Naive thymus-derived CD4-positive, alpha-beta T cell (primary cell): ENCODE results near the gene TMEM14C. TPM values are rescaled to one million over a fixed set of nuclear protein-coding genes. Genes with fewer than 3 reads are reported as not detected.

Experiments used
- ATAC-seq: fragments of 150-1000 bp; cut with Tn5 transposase; 2 replicates; pipeline ENCODE4 v1.10.0; 2021; ENCODE audit warnings: mild to moderate bottlenecking, moderate library complexity
- CTCF ChIA-PET: fragments of 350-600 bp; sonication (Branson Sonifier 250); formaldehyde crosslinking; loops from one replicate; lab custom pipeline; 2021; ENCODE audit warnings: antibody characterized with exemption; lab: Charles Lee
- POLR2A ChIA-PET: fragments of 350-600 bp; sonication (Branson Sonifier 250); formaldehyde crosslinking; loops from one replicate; lab custom pipeline; 2021; ENCODE audit warnings: antibody characterized with exemption, inconsistent platforms; lab: Charles Lee
- DNase-seq, 9 donors: peaks; one replicate each; pipeline versions ENCODE4 v3.0.0 to v3.0.0-alpha.2; 2020 to 2022; ENCODE audit warnings: mixed read lengths in 1 of 9
- H3K27ac ChIP-seq: one replicate; pipeline ENCODE4 v1.7.0; 2013; ENCODE audit warnings: mild to moderate bottlenecking, low read depth, low read length, moderate library complexity
- H3K27me3 ChIP-seq, 2 donors: one replicate each; pipeline ENCODE4 v1.7.0; 2013; ENCODE audit warnings: low read length in 2 of 2, mild to moderate bottlenecking in 2 of 2, moderate library complexity in 2 of 2; ENCODE audit not compliant: control insufficient read depth in 2 of 2, insufficient read depth in 2 of 2
- H3K36me3 ChIP-seq, 3 experiments: 1 replicate in 2 of 3; 2 replicates in 1 of 3; pipeline ENCODE4 v1.7.0; 2013; ENCODE audit warnings: low read length in 3 of 3, mild to moderate bottlenecking in 3 of 3, moderate library complexity in 1 of 3; ENCODE audit not compliant: insufficient read depth in 3 of 3, control insufficient read depth in 2 of 3
- H3K4me1 ChIP-seq, 2 donors: one replicate each; pipeline ENCODE4 v1.7.0; 2013; ENCODE audit warnings: low read length in 2 of 2, mild to moderate bottlenecking in 2 of 2, moderate library complexity in 1 of 2; ENCODE audit not compliant: control insufficient read depth in 2 of 2, insufficient read depth in 2 of 2
- H3K4me3 ChIP-seq: 2 replicates; pipeline ENCODE4 v1.7.0; 2013; ENCODE audit warnings: mild to moderate bottlenecking, low read length
- H3K9me3 ChIP-seq, 3 experiments: 1 replicate in 2 of 3; 2 replicates in 1 of 3; pipeline ENCODE4 v1.7.0; 2013; ENCODE audit warnings: low read length in 3 of 3; ENCODE audit not compliant: control insufficient read depth in 2 of 3
- H3K27ac Mint-ChIP-seq, 9 donors: one replicate each; pipeline ENCODE4 v1.8.0; 2020 to 2022; ENCODE audit warnings: mixed read lengths in 9 of 9, mild to moderate bottlenecking in 8 of 9, moderate library complexity in 5 of 9, inconsistent platforms in 2 of 9
- H3K27me3 Mint-ChIP-seq, 5 donors: one replicate each; pipeline ENCODE4 v1.8.0; 2021 to 2022; ENCODE audit warnings: mixed read lengths in 5 of 5, mild to moderate bottlenecking in 1 of 5
- H3K36me3 Mint-ChIP-seq, 5 donors: one replicate each; pipeline ENCODE4 v1.8.0; 2020 to 2022; ENCODE audit warnings: mixed read lengths in 5 of 5, mild to moderate bottlenecking in 3 of 5, inconsistent platforms in 1 of 5
- H3K4me1 Mint-ChIP-seq, 7 donors: one replicate each; pipeline ENCODE4 v1.8.0; 2020 to 2022; ENCODE audit warnings: mixed read lengths in 7 of 7, mild to moderate bottlenecking in 3 of 7, inconsistent platforms in 1 of 7
- H3K4me3 Mint-ChIP-seq, 10 donors: one replicate each; pipeline ENCODE4 v1.8.0; 2020 to 2022; ENCODE audit warnings: mild to moderate bottlenecking in 10 of 10, mixed read lengths in 10 of 10, moderate library complexity in 6 of 10, inconsistent platforms in 2 of 10
- H3K9me3 Mint-ChIP-seq, 11 donors: one replicate each; pipeline ENCODE4 v1.8.0; 2020 to 2022; ENCODE audit warnings: mixed read lengths in 11 of 11, mild to moderate bottlenecking in 4 of 11, inconsistent platforms in 1 of 11, moderate library complexity in 1 of 11
- intact Hi-C, 2 donors: fragments of 100-400 bp; cut with micrococcal nuclease; formaldehyde crosslinking; loops; one replicate each; pipeline ENCODE4 v1.15.1; 2023
- polyA plus RNA-seq, 2 donors: library from polyadenylated mRNA; unstranded; fragments of 300-500 nt; fragmentation: Illumina TruSeq; gene quantifications; one replicate each; pipeline ENCODE4 v1.2.3, GENCODE V29; 2021
- total RNA-seq, 6 experiments: library from RNA in 5 of 6; stranded (reverse) in 5 of 6; gene quantifications; 1 replicate in 5 of 6; 2 replicates in 1 of 6; pipeline ENCODE4 v1.2.3 and lab custom pipeline; 2021 to 2026

The TMEM14C gene
- total and polyA plus RNA-seq, 7 experiments from 2014 or later: 20.2 to 172 (median 40.4) TPM

DNA sequence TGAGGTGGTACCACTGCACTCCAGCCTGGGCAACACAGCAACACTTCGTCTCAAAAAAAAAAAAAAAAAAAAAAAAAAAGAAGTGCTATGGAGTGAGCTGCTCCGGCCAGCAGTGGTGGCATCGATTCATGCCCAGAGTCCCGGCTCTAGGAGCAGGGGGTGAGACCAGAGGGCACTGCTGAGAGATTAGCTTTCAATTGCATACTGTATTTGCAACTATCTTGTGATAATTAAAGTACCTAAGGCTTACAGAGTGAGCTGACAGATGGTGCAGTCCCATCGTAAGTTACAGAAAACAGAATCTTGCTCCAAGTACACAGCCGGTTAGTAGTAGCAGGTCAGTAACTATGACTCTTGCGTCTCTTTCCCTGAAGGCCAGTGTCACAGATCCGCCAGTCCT lies 56.2 kb downstream of the TMEM14C start:
- H3K27ac Mint-ChIP-seq: no peak overlapping the region
- Histone ChIP-seq H3K4me3 (no peak overlapping the region), H3K27me3 (no peaks in the 10 kb centered on the region), H3K27ac (no peak overlapping the region), H3K9me3 (no peaks in the 10 kb centered on the region), H3K4me1 (no peaks in the 10 kb centered on the region), H3K36me3 (peaks cover 0 to 12% (median 0%) of the 10 kb centered on the region in 3 experiments)
- DNase-seq (no peak), ATAC-seq (no peak)
- H3K36me3 Mint-ChIP-seq: peaks cover 8 to 44% (median 22%) of the 10 kb centered on the region in 5 donors
- no peaks in the 10 kb centered on the region for H3K27me3 Mint-ChIP-seq
- ChIA-PET CTCF (interaction anchor here (1.3 kb wide), 1 partner anchor 22 kb away, joined by 3 read pairs; no protein-coding TSS in a partner anchor), POLR2A (no interaction called here)
- H3K9me3 Mint-ChIP-seq: no peaks in the 10 kb centered on the region
- H3K4me3 Mint-ChIP-seq: no peak overlapping the region
- peaks cover 0 to 13% (median 11%) of the 10 kb centered on the region in 7 donors for H3K4me1 Mint-ChIP-seq
- intact Hi-C loops: no loop called here

Other genes starting within 250 kb of the TMEM14C start
- gene GCNT2, start 201.7 kb upstream of the TMEM14C start, total RNA-seq: 1 to 10 TPM; 3.2 to 8.5 (median 3.8) TPM
- gene GCNT2, start 201.7 kb upstream of the TMEM14C start, polyA plus RNA-seq: under 1 TPM; 0.45 to 0.91 TPM
- 1 to 10 TPM in 2 of 5 experiments, not detected in 3; 1.2 to 1.9 TPM for gene C6orf52, start 28.5 kb upstream of the TMEM14C start, total RNA-seq
- gene C6orf52, start 28.5 kb upstream of the TMEM14C start, polyA plus RNA-seq: 1 to 10 TPM; 1.1 to 1.3 TPM
- gene PAK1IP1, start 28.1 kb upstream of the TMEM14C start, total RNA-seq: 10 to 100 TPM in 1 of 5 experiments, 1 to 10 TPM in 4; 5.2 to 15.2 (median 8.0) TPM
- 10 to 100 TPM; 16.5 to 22.0 TPM for gene PAK1IP1, start 28.1 kb upstream of the TMEM14C start, polyA plus RNA-seq
- 10 to 100 TPM; 48.6 to 93.8 (median 75.4) TPM for gene TMEM14B, start 24.7 kb downstream of the TMEM14C start, total RNA-seq
- 100 to 1,000 TPM; 157 to 257 TPM for gene TMEM14B, start 24.7 kb downstream of the TMEM14C start, polyA plus RNA-seq
- under 1 TPM in 2 of 5 experiments, not detected in 3; 0.34 to 0.42 TPM for gene MAK, start 115.5 kb downstream of the TMEM14C start, total RNA-seq
- gene MAK, start 115.5 kb downstream of the TMEM14C start, polyA plus RNA-seq: under 1 TPM in 1 of 2 donors, not detected in 1; 0.07 TPM
- not detected for gene GCM2, start 159.0 kb downstream of the TMEM14C start, total RNA-seq
- gene GCM2, start 159.0 kb downstream of the TMEM14C start, polyA plus RNA-seq: not detected
- under 1 TPM in 2 of 5 experiments, not detected in 3; 0.20 to 0.40 TPM for gene SYCP2L, start 164.0 kb downstream of the TMEM14C start, total RNA-seq
- not detected for gene SYCP2L, start 164.0 kb downstream of the TMEM14C start, polyA plus RNA-seq